Type B pancreatic cell (in vitro differentiated cells): ENCODE measurements around the gene ZFAND6. TPM values are rescaled to one million over a fixed set of nuclear protein-coding genes. Genes with fewer than 3 reads are reported as not detected.

ENCODE experiments used
- DNase-seq: peaks from one replicate; pipeline ENCODE4 v3.0.0; 2021; ENCODE audit warnings: mixed read lengths; ENCODE audit not compliant: unreplicated experiment; ENCODE audit errors: extremely low spot score
- H3K27ac Mint-ChIP-seq: 2 replicates; pipeline ENCODE4 v1.8.0; 2021; ENCODE audit warnings: mild to moderate bottlenecking, mixed read lengths
- H3K27me3 Mint-ChIP-seq: 2 replicates; pipeline ENCODE4 v1.8.0; 2021; ENCODE audit warnings: mixed read lengths
- H3K36me3 Mint-ChIP-seq: 2 replicates; pipeline ENCODE4 v1.8.0; 2021; ENCODE audit warnings: mixed read lengths
- H3K4me1 Mint-ChIP-seq: one replicate; pipeline ENCODE4 v1.8.0; 2021; ENCODE audit warnings: mixed read lengths; ENCODE audit not compliant: unreplicated experiment
- H3K4me3 Mint-ChIP-seq: 2 replicates; pipeline ENCODE4 v1.8.0; 2021; ENCODE audit warnings: mild to moderate bottlenecking, mixed read lengths
- H3K9me3 Mint-ChIP-seq: 2 replicates; pipeline ENCODE4 v1.8.0; 2021; ENCODE audit warnings: mixed read lengths
- CTCF ChIP-seq: fragments of 200-600 bp; sonication (generic); conservative IDR thresholded peaks from 2 replicates; pipeline ENCODE4 v1.5.0; 2021; ENCODE audit warnings: antibody characterized with exemption, mild to moderate bottlenecking
- total RNA-seq: library from RNA; stranded (reverse); gene quantifications from 2 replicates; pipeline ENCODE4 v1.2.1, GENCODE V29; 2021; ENCODE audit warnings: low replicate concordance

The ZFAND6 gene
- total RNA-seq, 1 donor from 2014 or later = 59.6 TPM

- no peak overlapping the region for H3K27ac Mint-ChIP-seq
Observed at GRCh38 chr15:80167936-80168335, 108.5 kb downstream of the ZFAND6 start.

GRCh38 chr15:80168421-80168820 lies 108.9 kb downstream of the ZFAND6 start:
- no peaks in the 10 kb centered on the region for H3K9me3 Mint-ChIP-seq
- TF ChIP-seq CTCF = no peak
- H3K27ac Mint-ChIP-seq = no peak overlapping the region
- peaks cover 23% of the 10 kb centered on the region for H3K36me3 Mint-ChIP-seq
- H3K4me1 Mint-ChIP-seq = no peaks in the 10 kb centered on the region
- H3K4me3 Mint-ChIP-seq = no peak overlapping the region
- H3K27me3 Mint-ChIP-seq = no peaks in the 10 kb centered on the region
- no peak for DNase-seq

More at GRCh38 chr15:80167936-80168335, 108.5 kb downstream of the ZFAND6 start:
- DNase-seq = no peak
- TF ChIP-seq CTCF = no peak
- no peaks in the 10 kb centered on the region for H3K4me1 Mint-ChIP-seq
- H3K9me3 Mint-ChIP-seq = no peaks in the 10 kb centered on the region
- no peaks in the 10 kb centered on the region for H3K27me3 Mint-ChIP-seq
- H3K36me3 Mint-ChIP-seq = peaks cover 23% of the 10 kb centered on the region
- H3K4me3 Mint-ChIP-seq = no peak overlapping the region

- H3K9me3 Mint-ChIP-seq = no peaks in the 10 kb centered on the region
Observed at GRCh38 chr15:80169768-80170357, 110.4 kb downstream of the ZFAND6 start.

GRCh38 chr15:80170596-80170995 lies 111.1 kb downstream of the ZFAND6 start:
- no peak for DNase-seq
- Mint-ChIP-seq H3K27me3 (no peaks in the 10 kb centered on the region), H3K4me3 (no peak overlapping the region), H3K9me3 (no peaks in the 10 kb centered on the region), H3K27ac (no peak overlapping the region), H3K36me3 (peaks cover 9% of the 10 kb centered on the region), H3K4me1 (no peaks in the 10 kb centered on the region)
- no peak for TF ChIP-seq CTCF

More at GRCh38 chr15:80169768-80170357, 110.4 kb downstream of the ZFAND6 start:
- Mint-ChIP-seq H3K27me3 (no peaks in the 10 kb centered on the region), H3K4me1 (no peaks in the 10 kb centered on the region), H3K36me3 (peaks cover 9% of the 10 kb centered on the region), H3K27ac (no peak overlapping the region), H3K4me3 (no peak overlapping the region)
- DNase-seq = no peak
- no peak for TF ChIP-seq CTCF

GRCh38 chr15:80171787-80172186 lies 112.3 kb downstream of the ZFAND6 start:
- Mint-ChIP-seq H3K4me1 (no peaks in the 10 kb centered on the region), H3K27me3 (no peaks in the 10 kb centered on the region), H3K36me3 (peaks cover 12% of the 10 kb centered on the region), H3K9me3 (no peaks in the 10 kb centered on the region), H3K4me3 (no peak overlapping the region), H3K27ac (no peak overlapping the region)
- DNase-seq = no peak
- no peak for TF ChIP-seq CTCF
